ENCODE results near the gene POF1B.
"Not testable (repeated sequence)": the region's sequence is repeated elsewhere in the genome, so short reads cannot be mapped to it uniquely, and the experiment has no call there.

Gene POF1B, protein sequence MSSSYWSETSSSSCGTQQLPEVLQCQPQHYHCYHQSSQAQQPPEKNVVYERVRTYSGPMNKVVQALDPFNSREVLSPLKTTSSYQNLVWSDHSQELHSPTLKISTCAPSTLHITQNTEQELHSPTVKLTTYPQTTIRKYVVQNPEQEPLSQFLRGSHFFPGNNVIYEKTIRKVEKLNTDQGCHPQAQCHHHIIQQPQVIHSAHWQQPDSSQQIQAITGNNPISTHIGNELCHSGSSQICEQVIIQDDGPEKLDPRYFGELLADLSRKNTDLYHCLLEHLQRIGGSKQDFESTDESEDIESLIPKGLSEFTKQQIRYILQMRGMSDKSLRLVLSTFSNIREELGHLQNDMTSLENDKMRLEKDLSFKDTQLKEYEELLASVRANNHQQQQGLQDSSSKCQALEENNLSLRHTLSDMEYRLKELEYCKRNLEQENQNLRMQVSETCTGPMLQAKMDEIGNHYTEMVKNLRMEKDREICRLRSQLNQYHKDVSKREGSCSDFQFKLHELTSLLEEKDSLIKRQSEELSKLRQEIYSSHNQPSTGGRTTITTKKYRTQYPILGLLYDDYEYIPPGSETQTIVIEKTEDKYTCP

DNA sequence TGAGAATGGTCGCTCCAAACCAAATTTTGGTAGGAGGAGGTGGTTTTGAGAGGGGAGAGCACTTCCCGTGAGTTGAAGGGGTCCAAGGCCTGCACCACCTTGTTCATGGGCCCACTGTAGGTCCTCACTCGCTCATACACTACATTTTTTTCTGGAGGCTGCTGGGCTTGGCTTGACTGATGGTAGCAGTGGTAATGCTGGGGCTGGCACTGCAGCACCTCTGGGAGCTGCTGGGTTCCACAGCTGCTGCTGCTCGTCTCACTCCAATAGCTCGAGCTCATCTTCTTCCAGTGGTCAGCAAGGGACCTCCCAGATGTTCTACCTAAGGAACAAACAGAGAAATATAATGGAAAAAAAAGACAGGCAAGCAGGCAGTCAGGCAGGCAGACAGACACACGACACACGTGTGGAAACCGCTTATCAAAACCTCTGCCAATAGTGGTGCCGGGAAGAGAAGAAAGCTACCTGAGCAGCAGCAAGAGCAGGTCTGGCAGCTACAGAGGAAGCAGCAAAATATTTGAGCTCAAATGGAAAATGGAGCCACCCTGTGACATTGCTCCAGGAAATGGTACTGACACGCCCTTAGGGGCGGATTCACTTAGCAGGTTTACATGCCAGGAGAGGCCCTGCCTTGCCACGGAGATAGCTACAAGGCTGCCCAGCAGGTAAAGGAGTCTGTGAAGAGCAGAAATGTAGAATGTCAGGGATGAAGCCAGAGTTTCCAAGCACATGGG lies at the start of gene POF1B:
POF1B (minus strand) TSS at position 492 of the 734 bp plus-strand sequence; CDS start at position 281, 211 bp downstream.
- DNase-seq (ENCODE audit: low spot score), result peak; percentile 22

DNA sequence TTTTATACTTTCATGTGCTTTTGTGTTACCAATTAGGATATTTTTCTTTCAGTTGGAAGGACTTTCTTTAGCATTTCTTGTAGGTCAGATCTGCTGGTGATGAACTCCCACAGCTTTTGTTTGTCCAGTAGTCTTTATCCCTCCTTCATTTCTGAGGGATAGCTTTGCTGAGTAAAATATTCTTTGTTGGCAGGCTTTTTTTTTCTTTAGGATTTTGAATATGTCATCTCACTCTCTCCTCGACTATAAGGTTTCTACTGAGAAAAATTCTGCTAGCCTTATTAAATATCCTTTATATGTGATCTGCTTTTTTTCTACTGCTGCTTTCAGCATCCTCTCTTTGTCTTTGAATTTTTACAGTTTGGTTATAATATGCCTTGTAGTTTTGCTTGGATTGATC lies 49.6 kb upstream of the POF1B start:
- no peak for DNase-seq (ENCODE audit: low spot score)

DNA sequence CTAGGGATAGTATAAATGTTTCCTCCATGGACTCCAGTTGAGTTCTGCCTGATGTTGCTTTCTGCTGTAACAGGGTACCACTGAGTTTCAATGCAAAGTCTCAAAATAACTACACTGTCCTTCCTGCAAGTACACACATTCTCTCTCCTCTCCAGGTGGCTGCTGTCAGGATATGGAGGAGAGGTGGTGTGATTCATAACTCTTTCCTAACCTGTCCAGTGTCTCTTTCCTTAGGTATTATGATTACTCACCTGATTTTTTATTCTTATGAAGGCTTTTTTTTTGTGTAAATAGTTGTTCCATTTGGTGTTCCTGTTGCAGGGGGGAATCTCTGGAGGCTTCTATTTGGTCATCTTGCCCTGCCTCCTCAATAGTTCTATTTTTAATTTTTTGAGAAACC lies 39.8 kb upstream of the POF1B start:
- no peak for DNase-seq (ENCODE audit: low spot score)

DNA sequence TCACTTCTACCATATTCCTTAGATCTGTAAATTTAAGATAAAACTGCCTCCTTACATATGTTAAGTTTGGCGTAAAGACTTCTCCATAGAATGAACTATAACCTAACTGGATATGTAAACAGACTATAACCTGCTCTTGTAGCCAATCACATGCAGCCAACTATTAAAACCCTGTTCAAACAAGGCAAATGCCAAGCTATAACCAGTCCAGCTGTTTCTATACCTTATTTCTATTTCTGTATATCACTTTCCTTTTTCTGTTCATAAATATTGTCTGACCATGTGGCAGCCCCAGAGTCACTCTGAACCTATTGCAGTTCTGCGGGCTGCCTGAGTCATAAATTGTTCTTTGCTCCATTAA lies 12.4 kb upstream of the POF1B start:
- no peak for DNase-seq (ENCODE audit: low spot score)

DNA sequence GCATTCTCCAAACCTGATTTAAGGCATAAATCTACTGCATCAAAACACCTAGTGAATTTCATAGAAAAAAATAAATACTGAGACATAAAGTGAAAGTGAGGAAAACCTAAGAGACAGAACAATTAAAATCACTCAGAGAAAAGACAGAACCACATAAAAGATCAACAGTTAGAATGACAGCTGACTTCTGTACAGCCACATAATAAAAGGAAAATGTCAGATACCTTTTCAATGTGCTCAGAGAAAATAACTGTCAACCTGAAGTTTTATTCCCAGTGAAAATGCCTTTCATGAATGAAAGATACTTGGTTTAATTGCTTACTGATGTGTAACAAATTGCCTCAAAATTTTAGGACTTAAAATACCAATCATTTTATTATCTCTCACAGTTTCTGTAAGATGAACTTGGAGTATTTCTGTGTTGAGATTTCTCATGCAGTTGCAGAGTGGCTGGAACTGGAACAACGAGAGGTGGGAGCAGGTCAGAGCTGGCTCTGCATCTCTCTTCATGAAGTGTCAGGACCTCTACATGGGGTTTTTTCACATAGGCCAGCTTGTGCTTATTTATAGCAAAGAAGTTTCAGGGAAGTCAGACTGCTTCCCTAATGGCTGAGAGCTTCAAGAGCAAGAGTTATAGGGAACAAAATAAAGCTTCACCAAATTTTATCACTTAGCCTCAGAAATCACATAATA lies 11.9 kb upstream of the POF1B start:
- DNase-seq (ENCODE audit: low spot score), result no peak

DNA sequence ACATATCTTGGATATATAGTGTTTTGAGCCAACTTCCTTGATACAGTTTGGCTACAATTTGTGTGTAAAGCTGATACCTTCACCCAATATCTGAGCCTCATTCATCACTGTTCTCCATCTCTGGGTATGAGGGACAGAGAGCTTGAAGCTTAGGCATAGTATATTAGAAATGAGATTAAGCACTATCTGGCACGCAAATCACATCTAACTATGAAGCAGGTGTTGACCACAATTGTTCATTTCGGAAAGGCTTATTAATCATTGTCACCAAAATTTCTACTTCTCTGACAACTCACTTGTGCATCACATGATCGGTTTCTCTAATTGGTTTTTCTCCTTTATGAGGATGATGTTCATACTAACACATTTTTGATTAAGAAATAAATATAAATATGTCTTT lies 2.1 kb upstream of the POF1B start:
- no peak for DNase-seq (ENCODE audit: low spot score)

DNA sequence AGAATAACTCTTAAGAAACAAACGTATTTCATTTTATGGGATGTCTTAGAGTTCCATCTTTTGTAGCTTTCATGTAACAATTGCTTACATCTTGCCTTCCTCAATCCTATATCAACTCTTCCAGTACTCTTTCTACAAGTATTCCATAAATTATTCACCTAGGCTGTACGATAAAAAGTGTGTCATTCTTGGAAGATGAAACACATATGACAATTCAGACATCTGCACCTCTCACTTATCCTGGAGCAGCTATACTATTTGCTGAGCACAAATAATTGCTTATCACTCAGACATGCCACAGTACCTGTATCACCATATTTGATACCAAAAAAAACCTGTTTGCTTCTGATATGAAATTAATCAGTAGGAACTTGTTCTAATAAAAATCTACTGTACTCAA lies 1.0 kb downstream of the POF1B start:
- no peak for DNase-seq (ENCODE audit: low spot score)

DNA sequence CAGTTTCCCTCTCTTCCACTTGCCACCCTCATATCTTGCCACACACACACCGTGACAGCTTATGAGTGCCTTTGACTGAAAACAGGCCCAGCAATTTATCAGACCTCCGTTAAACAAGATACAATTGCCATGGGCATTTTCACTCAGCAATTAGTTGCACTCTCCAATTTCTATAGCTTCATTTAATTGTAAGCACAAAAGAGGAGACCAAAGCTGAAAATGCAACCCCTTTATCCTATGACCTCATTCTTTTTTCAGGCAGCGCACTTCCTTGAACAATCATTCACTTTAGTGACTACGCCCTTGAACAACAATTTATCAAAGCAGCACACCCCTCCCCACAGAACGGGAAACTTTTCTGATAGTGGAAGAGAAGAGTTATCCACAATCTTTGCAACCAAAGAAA lies 4.1 kb downstream of the POF1B start:
- peak; percentile 39 for DNase-seq (ENCODE audit: low spot score)

DNA sequence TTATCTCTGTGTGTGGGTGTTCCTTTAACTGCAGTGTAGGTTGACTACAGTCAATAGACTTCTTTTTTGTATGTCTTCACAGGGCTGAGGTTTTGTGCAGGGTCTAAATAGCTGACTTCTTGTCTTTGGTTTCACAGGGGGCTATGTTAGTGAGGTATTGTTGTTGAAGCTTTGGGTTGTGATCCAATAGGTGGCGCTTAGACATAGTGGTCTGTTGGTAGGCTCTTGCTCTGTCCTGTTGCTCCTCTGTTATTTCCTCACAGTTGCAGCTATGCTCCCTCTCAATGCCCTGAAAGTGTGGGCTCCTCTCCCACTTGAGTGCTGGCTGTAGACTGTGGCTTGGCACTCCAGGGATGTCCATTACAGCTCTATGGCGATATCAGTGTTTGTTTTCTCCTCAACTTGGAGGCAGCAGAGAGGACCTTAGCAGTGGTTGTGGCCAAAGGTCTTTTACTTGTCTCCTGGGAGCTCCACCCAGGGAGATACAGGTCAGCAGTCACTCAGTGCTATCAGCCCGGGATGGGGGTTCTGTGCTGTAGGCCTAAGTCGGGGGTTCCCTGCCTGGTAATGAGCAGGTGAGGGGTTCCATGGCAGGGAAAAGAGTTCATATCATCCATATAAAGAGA lies 14.0 kb downstream of the POF1B start:
- no peak for DNase-seq (ENCODE audit: low spot score)

DNA sequence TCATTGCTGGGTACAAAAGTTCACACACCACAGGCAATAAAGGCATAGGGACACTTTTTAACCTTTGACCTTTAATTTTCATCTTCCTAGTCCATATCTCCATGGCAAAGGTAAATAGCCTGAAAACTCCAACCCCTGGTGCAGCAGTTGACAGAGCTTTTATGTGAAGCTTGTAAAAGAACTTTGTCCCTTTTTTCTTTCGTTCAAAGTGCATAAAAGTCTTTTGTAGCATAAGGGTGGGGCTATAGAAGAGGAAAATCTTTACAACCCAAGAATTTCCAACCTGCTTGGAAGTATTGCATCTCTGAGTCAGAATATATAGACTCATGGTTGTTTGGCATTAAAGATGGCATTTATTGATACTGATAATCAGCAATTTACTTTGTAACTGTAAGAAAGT lies 20.4 kb downstream of the POF1B start:
- DNase-seq (ENCODE audit: low spot score), result no peak

DNA sequence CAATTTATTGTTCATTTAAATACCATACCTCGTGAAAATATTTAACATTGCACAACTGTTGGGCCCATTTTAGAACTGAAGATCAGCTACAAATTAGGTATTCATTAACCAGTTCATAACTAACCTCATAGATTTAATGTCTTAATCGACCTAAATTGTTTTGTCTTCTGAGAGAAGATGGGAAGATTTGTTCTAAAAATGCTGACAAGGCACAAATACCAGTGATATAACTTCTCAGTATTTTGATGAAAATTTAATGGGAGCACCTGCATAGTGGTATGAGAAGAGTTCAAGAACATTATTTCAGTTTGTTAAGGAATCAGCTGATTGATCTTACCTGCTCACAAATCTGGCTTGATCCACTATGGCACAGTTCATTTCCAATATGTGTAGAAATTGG lies 33.9 kb downstream of the POF1B start:
- no peak for DNase-seq (ENCODE audit: low spot score)

DNA sequence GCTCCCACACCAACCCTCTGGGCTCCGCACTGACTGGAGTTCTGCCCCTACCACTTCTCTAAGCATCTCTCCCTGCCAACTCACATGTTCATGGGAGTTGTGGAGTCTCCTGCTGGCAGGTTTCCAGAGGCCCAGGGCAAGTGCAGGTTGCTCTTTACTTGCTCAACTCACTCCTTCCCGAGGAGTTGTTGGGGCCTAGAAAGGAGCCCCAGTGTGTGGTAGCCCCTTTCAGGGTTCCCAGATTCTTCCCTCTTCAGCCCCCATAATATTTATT lies 52.5 kb downstream of the POF1B start:
- no peak for DNase-seq (ENCODE audit: low spot score)

DNA sequence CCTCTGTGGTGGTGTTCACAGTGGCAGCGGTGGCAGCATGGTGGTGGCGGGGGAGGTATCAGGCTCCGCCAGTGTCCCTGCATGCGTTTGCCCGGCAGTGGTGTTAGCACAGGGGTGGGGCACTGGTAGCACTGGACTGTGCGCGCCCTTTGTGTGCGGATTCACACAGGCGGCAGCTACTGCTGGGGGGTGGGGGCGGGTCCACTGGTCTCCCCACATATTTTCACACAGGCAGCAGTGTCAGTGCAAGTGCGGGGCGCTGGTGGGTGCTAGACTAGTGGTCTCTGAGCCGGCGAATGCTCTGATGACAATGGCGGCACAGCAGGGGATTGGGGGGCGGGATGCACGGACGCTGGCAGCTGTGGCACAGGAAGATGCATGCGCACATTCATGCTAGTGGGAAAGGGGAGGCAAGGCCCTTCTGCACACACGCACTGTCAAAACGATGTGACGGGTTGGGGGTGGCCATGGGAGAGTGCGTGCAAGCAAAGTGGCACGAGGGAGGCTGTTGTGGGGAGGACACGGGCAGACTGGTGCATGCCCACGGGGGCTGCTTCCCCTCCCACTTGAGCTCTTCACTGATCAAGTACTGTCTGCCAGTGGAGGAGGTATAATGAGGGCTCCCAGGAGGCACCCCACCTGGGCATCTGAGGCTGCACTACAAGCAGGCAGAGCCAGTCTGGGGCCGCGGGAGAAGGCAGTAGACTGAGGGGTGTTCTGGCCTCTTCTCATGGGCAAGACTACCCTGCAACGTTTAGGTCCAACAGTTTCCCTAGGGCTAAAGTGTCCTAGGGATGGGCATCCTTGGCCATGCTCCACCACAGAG lies 53.0 kb downstream of the POF1B start:
- no peak for DNase-seq (ENCODE audit: low spot score)

DNA sequence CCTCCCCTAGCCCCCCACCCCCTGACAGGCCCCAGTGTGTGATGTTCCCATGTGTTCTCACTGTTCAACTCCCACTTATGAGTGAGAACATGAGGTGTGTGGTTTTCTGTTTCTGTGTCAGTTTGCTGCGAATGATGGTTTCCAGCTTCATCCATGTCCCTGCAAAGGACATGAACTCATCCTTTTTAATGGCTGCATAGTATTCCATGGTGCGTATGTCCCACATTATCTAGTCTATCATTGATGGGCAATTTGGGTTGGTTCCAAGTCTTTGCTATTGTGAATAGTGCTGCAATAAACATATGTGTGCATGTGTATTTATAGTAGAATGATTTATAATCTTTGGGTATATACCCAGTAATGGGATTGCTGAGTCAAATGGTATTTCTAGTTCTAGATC lies 68.1 kb downstream of the POF1B start:
- not testable (repeated sequence) for DNase-seq (ENCODE audit: low spot score)

DNA sequence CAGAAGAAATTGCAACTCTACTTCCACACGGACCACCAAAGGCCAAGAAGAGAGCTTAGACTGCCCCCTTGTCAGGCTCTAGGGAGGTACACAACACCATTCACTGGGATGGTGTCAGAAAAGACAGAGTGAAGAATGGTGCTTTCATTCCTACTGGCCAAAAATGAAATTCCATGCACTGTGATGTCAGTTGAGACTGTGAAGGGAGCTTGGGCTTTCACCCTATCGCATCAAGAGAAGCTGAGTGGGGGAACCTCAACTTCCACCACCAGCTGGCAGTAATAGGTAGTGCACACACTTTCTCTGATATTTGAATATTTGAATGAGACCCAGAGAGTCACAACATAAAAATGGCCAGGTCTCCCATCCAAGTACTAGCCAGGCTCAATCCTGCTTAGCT lies 69.7 kb downstream of the POF1B start:
- DNase-seq (ENCODE audit: low spot score), result no peak

DNA sequence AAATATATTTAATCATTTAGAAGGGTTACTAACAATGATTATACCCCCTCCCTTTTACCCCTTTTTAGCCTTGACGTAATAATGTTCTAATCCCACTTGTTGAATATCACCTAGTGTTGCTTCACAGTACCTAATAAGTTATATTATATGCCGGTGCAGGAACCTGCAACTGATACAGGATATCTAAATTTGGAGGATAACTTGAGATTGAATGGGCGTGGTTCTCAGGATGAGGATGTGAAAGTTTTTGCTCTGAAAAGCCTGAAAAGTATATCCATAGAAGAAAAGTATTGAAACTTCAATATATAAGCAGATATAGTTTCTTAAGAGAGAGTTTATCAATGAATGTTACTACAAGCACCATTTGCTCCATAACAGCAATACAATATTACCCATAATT lies 75.9 kb downstream of the POF1B start:
- DNase-seq (ENCODE audit: low spot score), result no peak

DNA sequence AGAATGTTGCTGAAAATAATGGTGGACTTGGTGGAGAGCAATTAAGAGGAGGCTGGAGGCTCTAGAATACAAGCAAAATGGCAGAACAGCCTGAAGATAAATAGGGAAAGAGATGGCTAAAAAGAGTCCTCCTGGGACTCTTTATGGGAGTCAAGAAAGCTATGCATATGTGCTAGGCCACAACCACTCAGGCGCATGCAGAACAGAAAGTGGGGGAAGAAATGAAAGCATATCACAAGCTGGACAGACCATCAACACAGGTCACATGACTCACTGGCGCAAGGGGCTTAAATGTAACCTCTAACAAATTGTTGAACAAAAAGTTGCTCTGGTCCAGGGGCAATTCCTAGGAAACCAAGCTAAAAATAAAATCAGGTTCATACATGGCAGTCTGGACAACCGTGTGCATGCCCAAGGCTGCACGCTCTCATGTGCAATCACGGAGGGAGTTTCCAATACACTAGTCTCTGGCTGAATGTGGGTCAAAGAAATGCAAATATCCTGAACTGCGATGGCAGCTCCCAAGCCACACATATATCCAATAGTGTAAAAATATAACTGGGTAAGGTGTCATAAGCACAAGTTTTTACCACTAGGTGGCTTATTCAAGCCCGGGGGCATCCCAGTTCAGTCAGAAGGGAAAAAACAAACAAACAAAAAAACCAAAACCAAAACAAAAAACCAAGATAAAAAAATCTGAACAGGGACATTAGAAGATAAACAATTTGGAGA lies 90.3 kb downstream of the POF1B start:
- DNase-seq (ENCODE audit: low spot score), result no peak

DNA sequence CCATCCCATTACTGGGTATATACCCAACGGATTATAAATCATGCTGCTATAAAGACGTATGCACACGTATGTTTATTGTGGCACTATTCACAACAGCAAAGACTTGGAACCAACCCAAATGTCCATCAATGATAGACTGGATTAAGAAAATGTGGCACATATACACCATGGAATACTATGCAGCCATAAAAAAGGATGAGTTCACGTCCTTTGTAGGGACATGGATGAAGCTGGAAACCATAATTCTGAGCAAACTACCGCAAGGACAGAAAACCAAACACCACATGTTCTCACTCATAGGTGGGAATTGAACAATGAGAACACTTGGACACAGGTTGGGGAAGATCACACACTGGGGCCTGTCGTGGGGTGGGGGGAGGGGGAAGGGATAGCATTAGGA lies 94.2 kb downstream of the POF1B start:
- DNase-seq (ENCODE audit: low spot score), result not testable (repeated sequence)

DNA sequence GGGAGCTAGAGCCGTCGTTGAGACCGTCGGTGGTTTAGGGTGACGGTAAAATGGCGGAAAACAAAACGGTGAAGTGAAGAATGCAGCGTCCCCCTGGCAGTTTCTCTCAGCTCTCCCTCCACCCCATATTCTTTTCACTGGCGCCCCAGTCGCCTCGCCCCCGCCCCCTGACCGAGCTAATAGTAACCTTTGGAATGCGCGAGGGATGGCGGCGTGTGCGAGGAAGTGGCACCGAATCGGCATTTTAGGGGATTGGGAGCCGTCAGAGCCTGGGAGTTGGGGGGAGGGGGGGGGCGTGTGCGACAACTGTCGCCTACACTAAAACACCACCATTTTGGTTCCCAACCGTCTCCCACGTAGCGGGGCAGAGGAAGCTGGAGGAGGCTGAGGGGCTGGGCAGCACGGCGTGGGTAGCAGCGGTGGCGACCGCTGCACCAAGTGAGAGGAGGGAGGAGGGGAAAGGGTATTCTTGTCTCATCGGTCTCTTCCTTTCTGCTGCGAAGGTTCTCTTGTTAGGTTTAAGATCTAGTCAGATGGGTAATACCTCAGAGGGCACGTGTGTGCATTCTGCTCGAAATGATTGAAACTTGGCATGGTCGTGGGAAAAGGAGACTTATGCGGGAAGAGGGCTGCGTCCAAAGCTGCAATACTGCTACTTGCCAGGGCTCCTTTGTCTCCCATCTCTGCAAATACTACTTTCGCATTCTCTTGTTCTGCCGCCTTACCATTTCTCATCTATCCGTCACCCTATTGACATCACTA lies 134.8 kb downstream of the POF1B start:
- peak; percentile 29 for DNase-seq (ENCODE audit: low spot score)
